HG02571 (cell line): ENCODE measurements around the gene ATG3.
"Not testable (repeated sequence)": the region's sequence is repeated elsewhere in the genome, so short reads cannot be mapped to it uniquely, and the experiment has no call there.

ENCODE experiments used
- ATAC-seq: cut with Tn5 transposase; IDR thresholded peaks from one replicate; pipeline ENCODE4 v1.9.1; 2021; ENCODE audit warnings: mild to moderate bottlenecking, moderate library complexity; ENCODE audit not compliant: unreplicated experiment

ATG3 gene

DNA sequence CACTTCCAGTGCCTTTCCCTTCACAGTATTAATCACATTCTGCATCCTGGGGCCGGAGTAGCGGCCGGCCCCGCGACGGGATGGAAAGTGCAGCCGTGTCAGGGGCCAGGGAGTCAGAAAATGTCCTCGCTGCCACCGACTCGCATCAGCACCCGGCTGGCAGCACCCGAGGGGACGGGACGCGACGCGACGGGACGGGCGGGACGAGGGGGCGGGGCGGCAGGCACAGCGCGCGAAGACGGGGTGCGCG is 353 bp downstream of the ATG3 start:
- peak; percentile 51 for ATAC-seq

DNA sequence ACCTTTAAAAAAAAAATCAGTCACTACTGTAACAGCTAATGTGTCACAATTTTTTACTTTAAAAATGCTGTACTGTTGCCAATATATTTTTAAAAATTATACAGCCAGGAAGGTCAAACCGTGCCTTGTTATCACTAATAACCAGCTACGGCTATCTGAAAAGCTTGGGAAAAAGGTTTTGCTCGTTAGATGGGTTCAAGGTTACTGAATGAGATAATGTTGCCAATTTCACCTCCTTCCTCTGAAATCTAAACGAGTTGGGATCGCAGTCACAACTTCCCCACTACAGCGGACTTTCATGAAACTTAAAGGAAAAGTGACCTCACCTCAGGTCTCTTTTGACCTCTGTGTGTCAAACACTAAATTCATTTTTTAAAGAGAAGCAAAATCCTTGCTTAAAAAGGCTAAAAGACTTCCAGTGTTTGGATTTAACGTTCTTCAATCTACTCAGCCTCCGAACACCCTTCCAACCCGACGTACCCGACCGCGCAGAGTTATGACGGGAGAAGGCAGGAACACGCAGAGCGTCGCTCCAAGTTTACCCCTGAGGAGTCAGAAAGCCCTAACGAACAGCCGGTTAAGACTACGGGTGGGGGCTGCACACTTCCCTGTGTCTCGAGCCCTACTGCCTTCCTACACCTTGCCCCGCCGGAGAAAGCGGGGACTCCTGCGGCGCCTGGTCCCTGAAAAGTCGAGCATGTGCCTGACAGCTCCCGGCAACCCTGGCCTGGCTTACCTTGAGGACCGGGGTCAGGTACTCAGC is 860 bp downstream of the ATG3 start:
- peak; percentile 29 for ATAC-seq

DNA sequence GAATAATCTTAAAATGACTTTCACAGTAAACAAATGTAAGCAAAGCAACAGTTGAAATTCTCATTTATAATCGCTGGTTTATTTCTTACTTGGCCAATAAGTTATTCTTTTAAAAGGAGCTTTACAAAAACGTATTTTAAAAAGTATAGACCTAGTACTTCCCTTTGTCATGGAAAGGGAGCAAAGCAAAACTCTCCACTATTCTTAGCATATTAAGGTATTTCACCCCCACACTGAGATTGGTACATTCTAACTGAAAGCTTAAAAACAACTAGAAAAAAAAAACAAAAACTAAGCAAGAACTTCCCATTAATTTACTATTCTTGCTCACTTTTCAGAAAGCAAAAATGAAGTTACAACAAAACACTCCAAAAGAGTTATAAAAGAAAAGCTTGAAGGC is 1.5 kb downstream of the ATG3 start:
- ATAC-seq = no peak

DNA sequence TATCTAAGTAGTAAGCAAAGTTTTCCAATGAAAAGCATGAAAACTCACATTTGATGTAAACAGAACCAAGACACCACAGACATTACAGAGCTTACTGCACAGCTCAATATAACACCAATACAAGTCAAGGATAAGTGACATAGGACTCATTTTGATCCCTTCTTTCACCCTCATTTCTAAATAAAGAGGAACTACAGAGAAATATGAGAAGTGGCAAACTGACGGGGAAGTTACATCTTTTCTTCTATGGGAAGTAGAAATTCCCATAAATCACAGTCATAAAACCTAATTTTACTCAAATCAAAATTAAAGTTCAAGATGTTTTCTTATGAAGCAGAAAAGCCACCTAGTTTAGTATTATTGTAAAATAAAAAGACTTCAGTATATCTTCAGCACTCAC is 3.8 kb downstream of the ATG3 start:
- no peak for ATAC-seq

DNA sequence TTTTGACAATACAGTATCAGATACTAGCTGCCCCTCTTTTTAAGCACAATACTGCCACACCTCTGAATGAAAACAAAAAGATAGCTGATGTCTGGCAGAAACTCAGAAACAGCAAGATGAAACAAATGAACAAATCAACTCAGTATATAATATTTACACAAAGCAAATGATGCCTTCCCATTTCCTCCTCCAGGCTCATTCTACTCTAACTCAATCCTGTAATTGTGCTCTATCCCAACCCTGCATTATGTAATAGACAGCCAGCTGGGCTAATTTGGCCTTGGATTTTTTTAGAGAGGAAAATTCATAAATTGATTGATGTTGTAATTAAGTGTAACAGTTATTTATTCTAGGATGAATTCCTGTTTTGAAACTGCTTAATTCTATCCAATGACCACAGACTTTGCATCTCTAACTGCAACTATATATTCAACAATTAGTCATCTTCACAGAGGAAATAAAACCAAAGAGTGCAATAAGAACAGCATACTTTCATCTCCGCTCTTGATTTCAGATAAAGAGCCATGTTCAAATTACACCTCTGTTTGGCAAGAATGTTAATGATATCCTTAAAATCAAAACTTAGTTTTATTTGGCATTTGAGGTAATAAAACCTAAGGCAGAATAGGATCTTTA is 6.1 kb downstream of the ATG3 start:
- ATAC-seq = no peak

DNA sequence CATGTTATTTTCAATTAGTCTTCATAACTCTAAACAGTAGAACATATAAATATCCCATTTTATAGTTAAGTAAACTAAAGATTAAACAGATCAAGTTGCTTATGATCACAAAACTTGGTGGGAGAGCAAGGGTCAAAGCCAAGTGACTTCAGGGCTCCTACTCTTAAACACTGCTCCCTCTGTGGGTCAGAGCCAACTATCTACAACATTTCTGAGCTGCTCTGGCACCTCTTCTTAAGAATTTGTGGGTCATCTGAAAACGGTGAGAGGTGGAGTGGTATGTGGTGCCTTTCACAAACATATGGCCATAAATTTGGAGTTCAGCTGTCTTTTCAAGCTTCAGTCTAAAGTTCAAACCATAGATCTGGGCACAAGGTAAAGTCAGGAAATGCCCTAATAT is 10.9 kb downstream of the ATG3 start:
- no peak for ATAC-seq

DNA sequence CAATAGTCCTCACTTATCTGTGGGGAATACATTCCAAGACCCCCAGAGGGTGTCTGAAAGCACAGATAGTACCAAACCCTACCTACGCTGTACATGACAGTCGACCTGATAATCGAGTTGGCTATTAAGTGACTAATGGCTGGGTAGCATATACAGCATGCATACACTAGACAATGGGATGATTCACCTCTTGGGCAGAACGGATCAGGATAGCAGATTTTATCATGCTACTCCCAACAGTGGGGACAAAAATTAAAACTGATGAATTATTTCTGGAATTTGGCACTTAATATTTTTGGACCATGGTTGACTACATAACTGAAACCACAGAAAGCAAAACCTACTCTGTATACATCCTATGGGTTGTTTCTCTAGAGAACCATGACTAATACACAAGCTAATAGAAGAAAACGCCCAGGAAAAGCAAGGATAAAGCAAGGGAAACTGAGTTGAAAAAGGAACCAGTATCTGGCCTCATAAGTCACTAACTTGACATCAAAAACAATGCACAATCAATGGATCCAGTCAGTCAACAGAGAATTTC is 15.5 kb downstream of the ATG3 start:
- ATAC-seq = no peak

DNA sequence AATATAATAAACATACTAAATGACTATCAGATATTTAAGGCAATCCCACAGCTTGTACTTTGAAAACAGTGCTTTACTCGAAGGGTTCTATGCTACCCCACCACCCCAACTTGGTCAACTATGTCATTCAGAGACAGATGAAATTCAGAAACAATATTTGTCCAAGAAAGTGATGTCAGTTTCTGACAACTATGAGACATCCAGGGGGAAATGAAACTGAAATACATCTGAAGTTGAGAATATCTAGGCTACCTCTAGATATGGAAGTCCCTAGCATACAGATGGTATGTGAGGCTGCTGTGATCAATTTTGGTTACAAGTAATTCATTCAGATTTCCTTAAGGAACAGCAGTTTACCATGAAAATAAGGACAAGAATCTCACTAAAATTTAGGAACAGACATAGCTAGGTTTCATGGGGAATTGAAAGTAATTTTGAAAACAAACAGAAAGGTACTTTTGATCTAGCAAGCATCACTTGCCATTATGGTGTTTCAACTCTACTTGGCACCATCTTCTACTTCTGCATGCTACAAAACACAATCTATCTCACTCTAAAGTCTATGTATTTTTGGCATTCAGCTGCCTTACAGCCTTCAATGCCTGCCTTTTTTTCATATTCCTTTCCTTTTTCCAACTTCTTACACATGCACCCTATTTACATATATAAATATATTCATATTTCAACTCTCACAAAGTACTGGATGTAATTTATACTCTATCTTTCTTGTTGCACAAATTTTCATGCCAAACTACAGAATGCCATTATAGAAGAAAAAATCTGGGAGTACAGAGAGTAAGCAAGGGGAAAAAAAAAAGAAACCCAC is 21.7 kb downstream of the ATG3 start:
- peak; percentile 91 for ATAC-seq

DNA sequence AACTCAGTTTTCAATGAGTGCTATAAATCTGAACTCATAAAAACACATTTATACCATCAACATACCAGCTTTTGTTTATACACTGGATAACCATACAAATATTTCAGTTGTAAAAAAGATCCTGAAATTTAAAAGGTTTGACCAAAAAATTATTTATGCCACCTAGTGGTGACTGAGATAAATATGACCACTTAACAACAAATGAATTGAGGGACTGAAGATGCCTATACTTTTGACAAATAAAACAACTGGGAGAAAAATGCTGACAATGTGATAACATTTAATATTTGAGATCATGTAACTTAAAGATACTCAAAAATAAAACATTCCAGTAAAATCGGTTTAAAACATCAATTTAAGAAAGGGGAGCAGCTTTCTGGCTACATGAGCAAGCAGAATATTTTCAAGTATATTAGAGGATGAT is 30.4 kb downstream of the ATG3 start:
- no peak for ATAC-seq

DNA sequence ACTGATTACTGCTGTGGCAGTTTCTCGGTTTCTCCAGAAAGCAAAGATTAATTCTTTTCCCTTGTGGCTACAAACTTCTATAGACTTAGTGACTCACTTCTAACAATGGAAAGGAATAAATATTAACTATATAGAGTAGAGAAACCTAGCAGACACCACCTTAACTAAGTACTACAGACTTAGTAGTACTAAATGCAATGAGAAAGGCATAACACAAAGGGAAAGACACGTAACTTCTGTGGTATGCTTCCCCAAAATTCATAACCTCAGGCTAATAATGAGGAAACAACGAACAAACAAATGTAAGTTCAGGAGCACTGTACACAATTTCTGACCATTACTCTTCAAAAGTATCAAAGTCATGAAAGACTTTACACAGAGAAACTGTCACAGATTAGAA is 31.2 kb downstream of the ATG3 start:
- ATAC-seq = no peak

DNA sequence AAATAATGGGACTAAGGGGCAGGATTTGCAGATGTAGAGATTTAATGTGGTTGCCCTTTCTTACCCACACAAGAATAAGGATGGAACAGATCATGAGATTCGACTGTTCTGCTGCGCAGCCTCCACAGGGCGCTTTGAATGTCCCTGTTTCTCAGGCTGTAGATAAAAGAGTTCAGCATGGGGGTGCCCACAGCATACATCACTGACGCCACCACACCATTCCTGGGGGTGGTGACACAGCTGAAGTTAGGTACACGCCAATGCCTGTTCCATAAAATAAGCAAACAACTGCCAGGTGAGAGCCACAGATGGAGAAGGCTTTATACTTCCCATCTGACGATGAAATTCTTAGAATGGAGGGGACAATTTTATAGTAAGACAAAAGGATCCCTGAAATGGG is 37.6 kb downstream of the ATG3 start:
- not testable (repeated sequence) for ATAC-seq

DNA sequence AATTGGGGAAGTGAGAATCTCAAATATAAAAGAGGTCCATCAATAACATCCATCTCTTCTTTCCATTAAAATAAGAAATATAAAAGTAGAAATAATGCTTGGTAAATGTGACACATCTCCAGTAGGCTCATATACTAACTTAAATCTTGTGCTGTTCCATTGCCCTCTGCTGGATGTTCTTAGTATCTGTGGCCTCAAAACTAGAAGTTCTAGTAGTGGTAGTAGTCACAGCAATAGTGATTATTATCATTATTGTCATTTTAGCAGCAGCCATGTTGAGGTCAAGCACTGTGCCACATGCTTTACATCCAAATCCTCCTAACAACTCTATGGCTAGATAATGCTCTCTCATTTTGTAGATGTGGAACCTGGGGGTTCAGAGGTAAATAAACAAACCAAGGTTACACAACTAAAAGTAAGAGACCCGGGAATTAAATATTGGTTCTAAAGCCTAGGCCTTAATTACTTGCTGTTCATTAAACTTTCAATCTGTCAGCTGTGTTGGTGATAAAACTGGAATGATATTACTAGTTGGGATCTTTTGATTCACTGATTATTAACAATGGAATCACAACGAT is 42.2 kb downstream of the ATG3 start:
- ATAC-seq = peak; percentile 41

DNA sequence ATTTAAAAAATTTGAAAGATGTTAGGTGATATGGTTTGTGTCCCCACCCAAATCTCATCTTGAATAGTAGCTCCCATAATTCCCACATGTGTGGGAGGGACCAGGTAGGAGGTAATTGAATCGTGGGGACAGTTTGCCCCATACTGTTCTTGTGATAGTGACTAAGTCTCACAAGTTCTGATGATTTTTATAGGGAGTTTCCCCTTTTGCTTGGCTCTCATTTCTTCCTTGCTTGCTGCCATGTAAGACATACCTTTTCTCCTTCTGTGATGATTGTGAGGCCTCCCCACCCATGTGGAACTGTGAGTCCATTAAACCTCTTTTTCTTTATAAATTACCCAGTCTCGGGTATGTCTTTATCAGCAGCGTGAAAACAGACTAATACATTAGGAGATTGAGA is 42.8 kb downstream of the ATG3 start:
- ATAC-seq = not testable (repeated sequence)

DNA sequence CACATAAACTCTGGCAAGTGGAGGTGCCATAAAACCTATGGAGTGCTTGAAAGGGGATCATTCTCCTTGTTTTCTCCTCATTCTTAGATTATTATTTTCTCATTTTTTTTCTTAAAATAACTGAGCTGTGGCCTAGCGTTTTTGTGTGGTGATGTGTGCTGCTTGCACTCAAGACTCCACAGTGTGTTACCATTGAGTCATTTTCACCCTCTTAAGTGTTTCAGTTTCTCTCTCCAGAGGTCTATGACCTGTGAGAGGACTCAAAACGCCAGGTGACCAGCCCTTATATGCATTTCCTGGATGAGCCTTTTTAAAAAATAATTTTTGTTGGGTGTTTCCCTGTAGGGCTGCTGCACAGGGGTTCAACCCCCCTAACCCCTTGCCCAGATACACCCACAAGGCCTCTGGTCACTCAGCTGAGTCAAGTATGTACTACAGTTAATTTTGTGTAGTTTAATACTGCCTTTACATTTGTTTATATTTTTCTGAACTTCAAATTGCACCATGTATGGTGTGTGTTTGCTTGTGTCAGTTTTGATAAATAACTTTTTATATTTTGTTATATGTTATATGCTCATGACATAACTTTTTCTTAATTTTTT is 47.1 kb downstream of the ATG3 start:
- peak; percentile 99 for ATAC-seq

DNA sequence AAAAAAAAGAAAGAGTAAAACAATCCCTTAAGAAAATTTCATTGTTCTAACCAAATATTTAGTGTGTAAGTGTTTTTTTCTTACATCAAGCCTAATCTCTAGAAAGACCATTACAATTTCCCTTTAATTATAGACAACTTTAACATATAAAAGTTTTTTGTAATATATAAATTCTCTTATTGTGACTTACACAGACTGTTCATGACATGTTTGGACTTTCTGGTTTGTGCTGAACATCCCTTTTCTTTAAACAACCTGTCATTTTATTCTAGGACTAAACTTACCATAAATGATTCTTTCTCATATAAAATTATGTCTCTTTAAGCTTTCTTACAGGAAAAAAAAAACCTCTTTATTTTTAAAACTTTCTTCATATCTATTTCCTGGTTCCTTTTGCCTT is 49.4 kb downstream of the ATG3 start:
- ATAC-seq = no peak

DNA sequence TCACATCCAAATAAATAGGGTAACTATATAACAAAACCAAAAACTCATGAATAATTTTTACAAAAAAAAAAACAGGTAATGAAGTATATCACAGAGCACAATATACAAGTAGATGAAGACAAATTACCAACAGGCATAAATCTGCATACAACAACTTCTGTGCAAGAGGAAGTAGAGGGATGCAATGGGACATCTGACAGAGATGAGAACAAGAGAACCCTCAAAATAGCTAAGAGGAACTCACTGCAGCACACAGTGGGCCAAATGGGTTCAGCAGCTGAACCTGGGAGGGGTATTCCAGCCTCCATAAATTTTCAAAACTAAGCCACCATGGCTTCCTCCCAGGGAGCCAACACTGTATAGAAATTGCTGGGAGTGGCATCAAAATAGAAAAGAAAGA is 52.9 kb downstream of the ATG3 start:
- ATAC-seq = no peak

DNA sequence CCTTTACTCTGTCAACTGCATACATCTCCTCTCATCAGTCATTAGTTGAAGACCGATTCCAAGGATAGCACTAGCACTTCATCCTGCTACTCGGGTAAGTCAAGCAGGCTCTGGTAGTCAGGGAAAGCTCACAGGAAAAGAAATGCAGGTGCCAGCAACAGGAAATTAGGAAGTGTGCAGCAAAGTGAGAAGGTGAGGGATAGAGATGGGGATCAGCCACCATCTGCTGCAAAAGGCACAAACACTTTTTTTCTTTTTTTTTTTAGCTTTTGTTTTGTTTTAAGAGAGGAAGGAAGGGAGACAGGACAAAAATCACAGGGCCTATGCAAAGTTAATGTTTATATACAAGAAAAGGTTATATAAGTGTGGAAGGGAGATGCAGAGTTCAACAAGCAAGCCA is 53.5 kb downstream of the ATG3 start:
- no peak for ATAC-seq

DNA sequence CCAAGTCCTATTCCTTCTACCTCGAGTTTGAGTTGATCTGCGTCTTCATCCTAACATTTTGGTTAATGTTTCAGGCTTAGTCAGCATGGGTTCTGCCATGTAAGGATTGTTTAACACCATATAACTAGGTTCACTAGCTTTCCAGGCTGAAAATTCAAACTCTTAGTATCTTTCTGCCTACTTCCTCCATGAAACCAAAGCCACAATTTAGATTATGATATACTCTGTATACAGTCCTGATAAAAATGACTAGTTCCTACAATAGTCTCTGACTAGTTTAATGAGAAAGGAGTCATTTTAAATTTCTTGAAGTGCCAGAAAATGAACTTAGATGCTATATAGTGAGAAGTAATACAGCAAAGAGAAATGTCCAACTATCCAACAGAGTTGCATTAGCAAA is 55.9 kb downstream of the ATG3 start:
- ATAC-seq = no peak

DNA sequence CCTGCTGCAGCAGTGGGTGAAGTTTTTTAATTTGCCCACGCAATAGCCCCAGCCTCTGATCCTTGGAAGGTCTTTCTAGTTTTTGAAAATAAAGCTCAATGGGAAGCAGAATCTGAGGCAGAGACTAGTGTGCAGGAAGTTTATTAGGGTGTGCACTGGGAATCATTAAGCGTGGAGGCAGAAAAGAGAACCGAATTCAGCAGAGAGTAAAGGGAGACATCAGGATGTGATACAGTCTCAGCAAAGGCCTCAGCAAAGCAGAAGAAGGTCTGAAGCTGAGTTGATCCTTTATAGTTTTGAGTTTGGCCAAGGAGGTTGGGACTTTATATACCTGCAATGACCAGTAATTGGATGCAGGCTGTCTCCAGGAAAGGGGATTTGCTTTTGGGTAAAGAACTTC is 57.6 kb downstream of the ATG3 start:
- ATAC-seq = no peak

DNA sequence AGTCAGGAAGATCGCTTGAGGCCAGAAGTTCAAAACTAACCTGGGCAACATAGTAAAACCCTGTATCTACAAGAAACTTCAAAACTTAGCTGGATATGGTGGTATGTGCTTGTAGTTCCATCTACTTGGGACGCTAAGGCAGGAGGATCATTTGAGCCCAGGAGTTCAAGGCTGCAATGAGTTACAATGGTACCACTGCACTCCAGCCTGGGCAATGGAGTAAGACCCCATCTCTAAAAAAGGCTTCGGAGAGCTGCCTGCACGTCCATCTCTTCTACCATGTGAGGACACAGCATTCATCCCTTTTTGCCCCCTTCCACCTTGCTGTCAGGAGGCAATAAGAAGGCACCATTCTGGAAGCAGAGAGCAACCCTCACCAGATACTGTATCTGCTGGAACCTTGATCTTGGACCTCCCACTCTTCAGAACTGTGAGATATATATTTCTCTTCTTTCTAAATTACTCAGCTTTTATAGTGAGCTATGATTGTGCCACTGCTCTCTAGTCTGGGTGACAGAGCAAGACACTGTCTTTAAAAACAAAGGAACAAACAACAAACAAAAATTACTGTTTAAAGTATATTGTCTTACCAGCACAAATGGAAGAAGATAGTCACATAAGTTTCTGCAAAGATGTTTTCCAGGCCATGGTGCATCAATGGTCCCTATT is 58.3 kb downstream of the ATG3 start:
- ATAC-seq = no peak

DNA sequence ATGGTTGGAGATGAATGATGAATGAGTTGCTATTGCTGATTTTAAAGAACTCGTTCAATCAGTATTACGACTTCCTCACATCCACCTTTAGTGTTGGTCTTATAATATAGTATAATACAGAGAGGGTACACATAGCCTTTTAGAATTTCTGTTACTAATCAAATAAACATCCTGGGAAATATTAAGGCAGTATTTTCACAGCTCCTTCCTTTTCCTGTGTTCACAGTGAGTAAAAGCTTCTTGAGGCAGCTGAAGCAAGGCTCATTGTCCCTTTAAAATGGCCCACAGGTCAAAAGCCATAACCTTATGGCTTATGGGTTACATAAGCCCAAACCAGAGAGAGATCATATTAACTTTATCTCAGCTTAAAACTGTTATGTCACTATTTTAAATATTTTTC is 61.1 kb downstream of the ATG3 start:
- no peak for ATAC-seq
